Transverse colon (tissue), 4 donors: ENCODE results near the gene RBMXL2.

Experiments used
- CTCF ChIP-seq, 5 experiments: fragments of 200-600 bp in 3 of 5; fragments of 450-650 bp in 2 of 5; sonication (generic) in 3 of 5; IDR thresholded peaks; 1 replicate in 2 of 5; 2 replicates in 3 of 5; pipeline ENCODE4 v1.5.1; 2016 to 2017; ENCODE audit warnings: antibody characterized with exemption in 5 of 5, inconsistent platforms in 3 of 5, mild to moderate bottlenecking in 2 of 5, moderate library complexity in 1 of 5
- EP300 ChIP-seq: sonication (generic); formaldehyde crosslinking; IDR thresholded peaks from one replicate; pipeline ENCODE4 v1.6.1; 2017; ENCODE audit warnings: antibody characterized with exemption, low read depth
- POLR2A ChIP-seq: fragments of 450-650 bp; IDR thresholded peaks from one replicate; pipeline ENCODE4 v1.6.1; 2016; ENCODE audit warnings: antibody characterized with exemption, mild to moderate bottlenecking, moderate library complexity
- POLR2AphosphoS5 ChIP-seq, 3 donors: sonication (generic); formaldehyde crosslinking; IDR thresholded peaks; one replicate each; pipeline ENCODE4 v1.6.1; 2016; ENCODE audit warnings: antibody characterized with exemption in 3 of 3

- no peak for TF ChIP-seq EP300
- TF ChIP-seq CTCF (IDR thresholded peaks at IDR 0.05), result no peak
- no peak for TF ChIP-seq POLR2A
- no peak for TF ChIP-seq POLR2AphosphoS5 (IDR thresholded peaks at IDR 0.05)
These were observed at the start of gene RBMXL2 for GRCh38 chr11:7088921-7089320.
